IMR-90 (cell line): ENCODE data around the gene DEAF1. TPM values are rescaled to one million over a fixed set of nuclear protein-coding genes. Genes with fewer than 3 reads are reported as not detected.

Source experiments
- ATAC-seq: fragments of 200-7000 bp; cut with Tn5 transposase; 2 replicates; pipeline ENCODE4 v1.9.1; 2020; ENCODE audit warnings: low read depth, mild to moderate bottlenecking, moderate library complexity
- BruUV-seq: library from RNA; stranded (reverse); fragments of 400-500 nt; replicated peaks from 2 replicates; lab custom pipeline; 2021; lab: Mats Ljungman, UMichigan
- CTCF ChIA-PET: fragments of 300-600 bp; formaldehyde crosslinking; extraction: SDS; loops from one replicate; lab custom pipeline; 2021; ENCODE audit warnings: antibody characterized with exemption; lab: Yijun Ruan, JAX
- POLR2A ChIA-PET: fragments of 300-600 bp; sonication (Branson Sonifier 250); formaldehyde crosslinking; loops from one replicate; lab custom pipeline; 2022; ENCODE audit warnings: antibody characterized with exemption; ENCODE audit not compliant: unreplicated experiment; lab: Charles Lee
- DNase-seq: peaks from one replicate; pipeline ENCODE4 v3.0.0; 2013
- H2AFZ ChIP-seq: replicated peaks from 2 replicates; pipeline ENCODE3; 2013; ENCODE audit warnings: low read length, mild to moderate bottlenecking; ENCODE audit not compliant: poor library complexity
- H2AK5ac ChIP-seq: 2 replicates; pipeline ENCODE4 v1.6.1; 2013; ENCODE audit warnings: low read depth, low read length, inconsistent platforms
- H2AK9ac ChIP-seq: replicated peaks from 2 replicates; pipeline ENCODE3; 2013; ENCODE audit warnings: mild to moderate bottlenecking, low read depth, low read length, moderate library complexity; ENCODE audit not compliant: poor library complexity
- H2BK120ac ChIP-seq: 2 replicates; pipeline ENCODE4 v1.6.1; 2013; ENCODE audit warnings: low read depth, low read length, inconsistent platforms
- H2BK15ac ChIP-seq: 3 replicates; pipeline ENCODE4 v1.6.1; 2013; ENCODE audit warnings: low read depth, low read length, inconsistent platforms
- H2BK20ac ChIP-seq: 2 replicates; pipeline ENCODE4 v1.6.1; 2013; ENCODE audit warnings: low read depth, mild to moderate bottlenecking, inconsistent platforms, low read length, moderate library complexity
- H2BK5ac ChIP-seq: 2 replicates; pipeline ENCODE4 v1.6.1; 2013; ENCODE audit warnings: mild to moderate bottlenecking, low read depth, low read length, inconsistent platforms; ENCODE audit not compliant: poor library complexity, severe bottlenecking
- H3K14ac ChIP-seq: replicated peaks from 2 replicates; pipeline ENCODE4 v1.6.1; 2013; ENCODE audit warnings: low read depth, low read length, inconsistent platforms
- H3K18ac ChIP-seq: 2 replicates; pipeline ENCODE4 v1.6.1; 2013; ENCODE audit warnings: low read depth, low read length, control low read depth
- H3K23ac ChIP-seq: 2 replicates; pipeline ENCODE4 v1.6.1; 2013; ENCODE audit warnings: low read depth, low read length, inconsistent platforms
- H3K27ac ChIP-seq: 2 replicates; pipeline ENCODE4 v1.5.1; 2013; ENCODE audit warnings: mild to moderate bottlenecking, control low read depth, low read length; ENCODE audit not compliant: insufficient read depth
- H3K27me3 ChIP-seq: 2 replicates; pipeline ENCODE4 v1.6.1; 2013; ENCODE audit warnings: low read length; ENCODE audit not compliant: control insufficient read depth, insufficient read depth
- H3K36me3 ChIP-seq: 2 replicates; pipeline ENCODE4 v1.6.1; 2013; ENCODE audit warnings: low read length, mixed read lengths; ENCODE audit not compliant: control insufficient read depth, insufficient read depth
- H3K4ac ChIP-seq: 2 replicates; pipeline ENCODE4 v1.6.1; 2013; ENCODE audit warnings: low read depth, low read length, inconsistent platforms
- H3K4me1 ChIP-seq: 2 replicates; pipeline ENCODE4 v1.6.1; 2013; ENCODE audit warnings: low read length, mixed read lengths; ENCODE audit not compliant: control insufficient read depth, insufficient read depth
- H3K4me2 ChIP-seq: 2 replicates; pipeline ENCODE4 v1.6.1; 2013; ENCODE audit warnings: low read depth, mild to moderate bottlenecking, control low read depth, low read length, moderate library complexity
- H3K4me3 ChIP-seq: 2 replicates; pipeline ENCODE4 v1.5.1; 2013; ENCODE audit warnings: low read depth, mild to moderate bottlenecking, control low read depth, low read length, moderate library complexity; ENCODE audit not compliant: insufficient read depth
- H3K56ac ChIP-seq: 2 replicates; pipeline ENCODE4 v1.6.1; 2013; ENCODE audit warnings: low read length, inconsistent platforms; ENCODE audit not compliant: insufficient read depth; ENCODE audit errors: extremely low read depth
- H3K79me1 ChIP-seq, 2 experiments: 2 replicates each; pipeline ENCODE4 v1.6.1; 2013; ENCODE audit warnings: low read length in 2 of 2, inconsistent platforms in 1 of 2, low read depth in 1 of 2
- H3K9ac ChIP-seq: 2 replicates; pipeline ENCODE4 v1.6.1; 2013; ENCODE audit warnings: low read depth, low read length, control low read depth
- H3K9me1 ChIP-seq: 2 replicates; pipeline ENCODE4 v1.6.1; 2013; ENCODE audit warnings: low read length, inconsistent platforms; ENCODE audit not compliant: insufficient read depth
- H3K9me3 ChIP-seq: 2 replicates; pipeline ENCODE4 v1.6.1; 2013; ENCODE audit warnings: low read length; ENCODE audit not compliant: control insufficient read depth, insufficient read depth
- H4K20me1 ChIP-seq: 2 replicates; pipeline ENCODE4 v1.6.1; 2013; ENCODE audit warnings: low read length, inconsistent platforms; ENCODE audit not compliant: insufficient read depth
- H4K5ac ChIP-seq: 2 replicates; pipeline ENCODE4 v1.6.1; 2013; ENCODE audit warnings: mild to moderate bottlenecking, low read depth, low read length, control low read depth
- H4K8ac ChIP-seq, 2 experiments: 2 replicates each; pipeline ENCODE4 v1.6.1; 2013; ENCODE audit warnings: low read depth in 2 of 2, low read length in 2 of 2, control low read depth in 1 of 2, inconsistent platforms in 1 of 2
- H4K91ac ChIP-seq: 2 replicates; pipeline ENCODE4 v1.6.1; 2013; ENCODE audit warnings: low read depth, low read length, inconsistent platforms; ENCODE audit not compliant: insufficient read depth
- BHLHE40 ChIP-seq: fragments of 150-350 bp; IDR thresholded peaks from 2 replicates; pipeline ENCODE4 v1.6.1; 2016; ENCODE audit warnings: mild to moderate bottlenecking, low read depth, low read length
- CEBPB ChIP-seq: IDR thresholded peaks from 2 replicates; pipeline ENCODE4 v1.6.1; 2012; ENCODE audit warnings: low read depth, low read length, improper control_type of control experiment
- CHD1 ChIP-seq: IDR thresholded peaks from 2 replicates; pipeline ENCODE4 v1.6.1; 2012; ENCODE audit warnings: low read depth, low read length, improper control_type of control experiment
- ELK1 ChIP-seq: fragments of 150-350 bp; IDR thresholded peaks from 2 replicates; pipeline ENCODE4 v1.6.1; 2016; ENCODE audit warnings: low read depth, mild to moderate bottlenecking, low read length, moderate library complexity, borderline replicate concordance
- FOS ChIP-seq: fragments of 150-350 bp; IDR thresholded peaks from 2 replicates; pipeline ENCODE4 v1.6.1; 2016; ENCODE audit warnings: low read depth, low read length
- MAFK ChIP-seq: IDR thresholded peaks from 2 replicates; pipeline ENCODE4 v1.6.1; 2012; ENCODE audit warnings: low read depth, low read length, improper control_type of control experiment
- MAZ ChIP-seq: IDR thresholded peaks from 2 replicates; pipeline ENCODE4 v1.6.1; 2012; ENCODE audit warnings: low read depth, mild to moderate bottlenecking, low read length, improper control_type of control experiment, moderate library complexity, borderline replicate concordance
- NFE2L2 ChIP-seq: fragments of 150-350 bp; IDR thresholded peaks from 2 replicates; pipeline ENCODE4 v1.6.1; 2016; ENCODE audit warnings: low read depth, mild to moderate bottlenecking, low read length
- POLR2A ChIP-seq: IDR thresholded peaks from 2 replicates; pipeline ENCODE4 v1.6.1; 2012; ENCODE audit warnings: mild to moderate bottlenecking, low read depth, low read length
- RAD21 ChIP-seq: IDR thresholded peaks from 2 replicates; pipeline ENCODE4 v1.6.1; 2012; ENCODE audit warnings: low read length, improper control_type of control experiment
- RCOR1 ChIP-seq: IDR thresholded peaks from 2 replicates; pipeline ENCODE4 v1.6.1; 2012; ENCODE audit warnings: mild to moderate bottlenecking, low read length, improper control_type of control experiment; ENCODE audit not compliant: insufficient replicate concordance
- RFX5 ChIP-seq: IDR thresholded peaks from 2 replicates; pipeline ENCODE4 v1.8.0; 2012; ENCODE audit warnings: low read depth, mild to moderate bottlenecking, low read length, moderate library complexity
- SMC3 ChIP-seq: fragments of 150-350 bp; IDR thresholded peaks from 2 replicates; pipeline ENCODE4 v1.6.1; 2016; ENCODE audit warnings: low read depth, mild to moderate bottlenecking, antibody characterized with exemption, low read length, moderate library complexity
- USF2 ChIP-seq: fragments of 150-350 bp; IDR thresholded peaks from 2 replicates; pipeline ENCODE4 v1.6.1; 2017; ENCODE audit warnings: mild to moderate bottlenecking, antibody characterized with exemption, low read length, low read depth
- WGBS, 2 experiments: methylation state at CpG; one replicate each; pipeline versions ENCODE4 v1.1.5 to v1.1.7; 2013; ENCODE audit warnings: missing lambda C conversion rate in 2 of 2; ENCODE audit not compliant: insufficient read length in 1 of 2; ENCODE audit errors: extremely low coverage in 2 of 2; 5-methylcytosine and 5-hydroxymethylcytosine counted together
- dilution Hi-C: fragments of 300-500 bp; cut with HindIII; formaldehyde crosslinking; loops from one replicate; pipeline ENCODE4 v1.14.3; 2018; ENCODE audit warnings: low sequenced_read_pairs; ENCODE audit not compliant: unreplicated experiment
- in situ Hi-C: fragments of 300-500 bp; cut with MboI; formaldehyde crosslinking; loops from 3 replicates; pipeline ENCODE4 v1.14.3; 2019; ENCODE audit warnings: low sequenced_read_pairs, inconsistent platforms, mixed read lengths
- intact Hi-C: fragments of 100-400 bp; cut with micrococcal nuclease; formaldehyde crosslinking; loops from 2 replicates; pipeline ENCODE4 v1.10.0; 2022
- polyA plus RNA-seq, 3 experiments: library from polyadenylated mRNA; depleted of rRNA; stranded (reverse); fragments of >200 nt; gene quantifications; 2 replicates each; pipeline ENCODE4 v1.2.3, GENCODE V29; 2012; ENCODE audit warnings: low replicate concordance in 1 of 3
- total RNA-seq: library from RNA; depleted of rRNA; stranded (reverse); fragments of >200 nt; gene quantifications from 2 replicates; pipeline ENCODE4 v1.2.3, GENCODE V29; 2012
- TF ChIP-seq, protein P1 (sequence below): conservative IDR thresholded peaks from 2 replicates; pipeline ENCODE4 v1.5.1; 2012; ENCODE audit warnings: mild to moderate bottlenecking, low read depth, low read length, improper control_type of control experiment

The DEAF1 gene
- total and polyA plus RNA-seq, 2 of the 4 experiments (the other 2 are of a cell fraction) = 22.9 to 31.6 TPM

DNA sequence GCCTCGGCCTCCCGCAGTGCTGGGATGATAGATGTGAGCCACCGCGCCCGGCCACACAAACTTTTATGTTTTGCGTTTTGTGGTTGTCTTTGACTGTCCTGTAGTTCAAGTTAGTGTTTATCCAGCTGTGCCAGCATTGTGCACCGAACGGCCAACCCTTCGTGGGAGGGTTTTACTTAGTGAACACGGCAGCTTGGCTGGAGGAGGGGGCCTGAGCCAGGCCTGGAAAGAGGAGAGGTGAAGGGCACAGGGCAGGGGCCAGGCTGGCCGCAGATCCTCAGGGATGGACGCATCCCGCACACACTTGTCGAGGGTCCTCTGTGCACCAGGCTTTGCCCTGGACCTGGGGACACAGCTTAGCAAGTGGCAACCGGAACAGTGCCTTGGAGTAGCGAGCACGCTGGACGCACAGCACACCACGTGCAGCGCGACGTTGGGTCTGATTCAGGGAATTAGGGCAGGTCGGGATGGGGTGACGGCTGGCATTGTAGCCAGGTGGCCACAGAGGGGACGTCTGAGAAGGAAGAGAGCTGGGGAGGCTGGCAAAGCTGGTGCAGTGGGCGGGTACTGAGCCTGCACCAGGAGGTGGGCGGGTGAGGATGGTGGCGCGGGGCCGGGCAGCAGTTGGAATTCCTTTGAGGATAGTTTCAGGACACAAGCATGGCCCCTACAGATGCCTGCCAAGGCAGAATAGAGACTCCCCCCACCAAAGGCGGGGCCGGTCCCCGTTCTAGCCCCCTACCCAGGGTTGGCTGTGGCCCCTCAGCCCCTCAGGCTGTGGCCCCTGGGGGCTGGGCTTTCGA lies 24.4 kb upstream of the DEAF1 start:
- CTCF ChIA-PET = interaction anchor here (0.7 kb wide), 1 partner anchor 38 kb away, joined by 3 read pairs; no protein-coding TSS in a partner anchor
- dilution Hi-C loops = no loop called here
- no peak overlapping the region for H3K14ac ChIP-seq
- H3K23ac ChIP-seq = no peak overlapping the region
- no peak overlapping the region for H3K4ac ChIP-seq
- DNase-seq (no peak), ATAC-seq (no peak)
- H2AK5ac ChIP-seq = no peak overlapping the region
- H3K18ac ChIP-seq = no peak overlapping the region
- peak overlapping the region; percentile 67 for H2AFZ ChIP-seq
- no peak overlapping the region for H3K4me3 ChIP-seq
- POLR2A ChIA-PET = interaction anchor here (0.7 kb wide), 1 partner anchor 22 kb away, joined by 7 read pairs; no protein-coding TSS in a partner anchor
- no peak overlapping the region for H2BK20ac ChIP-seq
- no peaks in the 10 kb centered on the region for H3K4me1 ChIP-seq
- intact Hi-C loops = loop anchor here (10.0 kb wide), 1 partner anchor 165 kb away; no protein-coding TSS in a partner anchor
- H3K4me2 ChIP-seq = no peak overlapping the region
- H3K36me3 ChIP-seq = no peaks in the 10 kb centered on the region
- no peak overlapping the region for H4K5ac ChIP-seq
- no TSS peak for BruUV-seq
- H2BK15ac ChIP-seq = no peak overlapping the region
- no peak overlapping the region for H4K91ac ChIP-seq
- H2AK9ac ChIP-seq = no peak overlapping the region
- H3K9me1 ChIP-seq = no peaks in the 10 kb centered on the region
- no peak overlapping the region for H2BK5ac ChIP-seq
- 91% methylated on average over 10 of the region's 34 CpGs; no CpG with 5 or more reads in 1 of the 2 experiments for WGBS, 2 experiments
- no peaks in the 10 kb centered on the region for H4K20me1 ChIP-seq
- H3K56ac ChIP-seq = no peak overlapping the region
- no peaks in the 10 kb centered on the region for H3K79me1 ChIP-seq
- H3K27me3 ChIP-seq = peaks cover 3% of the 10 kb centered on the region; the same call in 1 of the 2 replicates
- H2BK120ac ChIP-seq = no peak overlapping the region
- no peak overlapping the region for H4K8ac ChIP-seq
- H3K27ac ChIP-seq = no peak overlapping the region
- H3K9ac ChIP-seq = no peak overlapping the region
- H3K9me3 ChIP-seq = no peaks in the 10 kb centered on the region
- in situ Hi-C loops = no loop called here
- TF ChIP-seq RAD21 (no peak), MAZ (no peak), USF2 (no peak), ELK1 (no peak), CEBPB (no peak), CHD1 (no peak), POLR2A (no peak), MAFK (no peak), SMC3 (no peak), NFE2L2 (no peak), FOS (no peak), RFX5 (no peak), RCOR1 (no peak), BHLHE40 (no peak)
- TF ChIP-seq, protein P1, sequence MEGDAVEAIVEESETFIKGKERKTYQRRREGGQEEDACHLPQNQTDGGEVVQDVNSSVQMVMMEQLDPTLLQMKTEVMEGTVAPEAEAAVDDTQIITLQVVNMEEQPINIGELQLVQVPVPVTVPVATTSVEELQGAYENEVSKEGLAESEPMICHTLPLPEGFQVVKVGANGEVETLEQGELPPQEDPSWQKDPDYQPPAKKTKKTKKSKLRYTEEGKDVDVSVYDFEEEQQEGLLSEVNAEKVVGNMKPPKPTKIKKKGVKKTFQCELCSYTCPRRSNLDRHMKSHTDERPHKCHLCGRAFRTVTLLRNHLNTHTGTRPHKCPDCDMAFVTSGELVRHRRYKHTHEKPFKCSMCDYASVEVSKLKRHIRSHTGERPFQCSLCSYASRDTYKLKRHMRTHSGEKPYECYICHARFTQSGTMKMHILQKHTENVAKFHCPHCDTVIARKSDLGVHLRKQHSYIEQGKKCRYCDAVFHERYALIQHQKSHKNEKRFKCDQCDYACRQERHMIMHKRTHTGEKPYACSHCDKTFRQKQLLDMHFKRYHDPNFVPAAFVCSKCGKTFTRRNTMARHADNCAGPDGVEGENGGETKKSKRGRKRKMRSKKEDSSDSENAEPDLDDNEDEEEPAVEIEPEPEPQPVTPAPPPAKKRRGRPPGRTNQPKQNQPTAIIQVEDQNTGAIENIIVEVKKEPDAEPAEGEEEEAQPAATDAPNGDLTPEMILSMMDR = no peak
